GM18517 (cell line): Measurements from ENCODE around the gene FBN3.
"Not testable (repeated sequence)": the region's sequence is repeated elsewhere in the genome, so short reads cannot be mapped to it uniquely, and the experiment has no call there.

ENCODE experiments used
- ATAC-seq: cut with Tn5 transposase; IDR thresholded peaks from one replicate; pipeline ENCODE4 v1.9.1; 2021; ENCODE audit warnings: mild to moderate bottlenecking, moderate library complexity; ENCODE audit not compliant: unreplicated experiment

FBN3 gene

DNA sequence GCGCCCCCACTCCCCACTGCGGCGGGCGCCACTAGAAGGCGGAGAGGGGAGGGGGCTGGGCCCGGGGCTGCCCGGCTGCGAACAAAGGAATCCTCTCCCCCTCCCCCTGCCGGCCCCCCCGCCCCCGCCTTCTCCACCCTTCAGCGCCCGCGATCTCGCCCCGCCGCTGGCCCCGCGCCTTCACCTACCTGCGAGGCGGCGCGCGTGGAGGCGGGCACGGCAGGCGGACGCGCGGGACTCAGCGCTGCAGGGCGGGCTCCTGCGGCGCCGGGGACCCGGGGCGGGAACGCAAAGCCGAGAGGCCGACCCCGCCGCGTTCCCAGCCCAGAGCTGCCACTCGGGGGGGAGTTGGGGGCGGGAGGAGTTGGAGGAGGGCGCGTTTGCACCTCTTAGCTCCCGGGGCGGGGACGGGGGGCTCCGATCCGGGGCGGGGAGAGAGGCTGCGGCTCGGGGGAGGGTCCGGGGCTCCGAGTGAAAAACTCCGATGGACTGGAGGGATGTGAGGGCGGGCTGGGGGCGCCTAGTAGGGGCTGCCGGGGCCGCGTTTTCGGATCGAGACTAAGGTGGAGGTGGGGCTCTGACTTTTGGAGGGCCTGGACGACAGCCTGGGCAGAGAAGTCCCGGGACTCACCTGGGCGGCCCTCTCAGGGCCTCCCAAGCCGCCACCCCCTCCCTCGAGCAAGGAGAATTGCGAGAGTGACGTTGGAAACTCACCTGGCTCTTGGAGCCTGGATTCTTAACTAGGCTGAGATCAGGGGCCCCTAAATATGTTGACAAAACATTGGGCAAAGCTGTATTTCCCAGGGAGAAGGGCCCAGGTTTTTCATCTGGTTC lies at the start of gene FBN3:
Gene FBN3 (minus strand): TSS at position 332 of the 834 bp plus-strand sequence. CDS start 2,112 bp downstream, outside the sequence.
- no peak for ATAC-seq

DNA sequence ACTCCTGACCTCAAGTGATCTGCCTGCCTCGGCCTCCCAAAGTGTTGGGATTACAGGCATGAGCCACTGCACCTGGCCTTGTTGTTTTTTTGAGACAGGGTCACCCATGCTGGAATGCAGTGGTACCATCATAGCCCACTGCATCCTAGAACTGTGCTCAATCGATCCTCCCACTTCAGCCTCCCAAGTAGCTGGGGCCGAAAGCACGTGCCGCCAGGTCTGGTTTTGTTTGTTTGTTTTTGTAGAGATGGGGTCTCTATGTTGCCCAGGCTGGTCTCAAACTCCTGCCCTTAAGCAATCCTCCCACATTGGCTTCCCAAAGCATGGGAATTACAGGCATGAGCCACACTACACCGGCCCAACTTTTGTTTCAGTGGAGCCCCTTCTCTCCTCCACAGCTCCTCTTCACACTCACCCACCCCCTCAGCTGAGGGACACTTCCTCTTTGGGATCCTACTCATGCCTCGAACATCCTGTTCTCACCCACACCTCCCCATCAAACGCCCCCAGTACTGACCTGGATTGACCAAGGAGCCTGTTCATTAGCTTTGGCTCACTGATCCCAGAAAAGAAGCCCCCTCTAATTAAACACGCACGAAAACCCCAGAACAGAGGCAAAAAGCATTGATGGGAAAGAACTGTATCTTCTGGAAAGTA lies 47.0 kb upstream of the FBN3 start:
- ATAC-seq = no peak

DNA sequence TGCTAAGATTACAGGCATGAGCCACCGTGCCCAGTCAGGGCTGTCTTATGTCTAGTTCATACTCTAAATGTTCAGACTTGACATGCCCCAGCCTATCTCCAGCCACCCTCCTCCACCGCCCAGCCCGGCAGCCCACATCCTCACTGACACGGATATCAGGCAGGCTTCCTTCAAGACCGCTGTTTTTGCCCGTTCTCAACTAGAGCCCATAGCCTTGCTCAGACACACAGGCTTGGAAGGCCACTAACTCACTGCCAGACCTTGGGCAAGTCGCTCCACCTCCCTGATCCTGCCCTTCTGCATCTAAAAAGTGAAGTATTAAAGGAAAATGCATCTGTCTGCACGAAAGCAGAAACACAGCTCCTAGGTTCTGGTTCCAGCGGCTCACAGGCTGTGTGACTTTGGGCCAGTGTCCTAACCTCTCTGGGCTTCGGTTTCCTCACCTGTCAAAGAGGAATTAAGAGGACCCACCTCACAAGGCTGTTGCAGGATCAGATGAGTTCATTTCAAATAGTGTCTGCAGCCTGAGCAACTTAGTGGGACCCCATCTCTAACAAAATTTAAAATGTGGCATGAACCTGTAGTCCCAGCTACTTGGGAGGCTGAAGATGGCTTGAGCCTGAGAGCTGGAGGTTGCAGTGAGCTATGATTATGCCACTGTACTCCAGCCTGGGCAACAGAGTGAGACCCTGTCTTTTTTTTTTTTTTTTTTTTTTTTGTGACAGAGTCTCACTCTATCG lies 45.3 kb upstream of the FBN3 start:
- ATAC-seq = no peak

DNA sequence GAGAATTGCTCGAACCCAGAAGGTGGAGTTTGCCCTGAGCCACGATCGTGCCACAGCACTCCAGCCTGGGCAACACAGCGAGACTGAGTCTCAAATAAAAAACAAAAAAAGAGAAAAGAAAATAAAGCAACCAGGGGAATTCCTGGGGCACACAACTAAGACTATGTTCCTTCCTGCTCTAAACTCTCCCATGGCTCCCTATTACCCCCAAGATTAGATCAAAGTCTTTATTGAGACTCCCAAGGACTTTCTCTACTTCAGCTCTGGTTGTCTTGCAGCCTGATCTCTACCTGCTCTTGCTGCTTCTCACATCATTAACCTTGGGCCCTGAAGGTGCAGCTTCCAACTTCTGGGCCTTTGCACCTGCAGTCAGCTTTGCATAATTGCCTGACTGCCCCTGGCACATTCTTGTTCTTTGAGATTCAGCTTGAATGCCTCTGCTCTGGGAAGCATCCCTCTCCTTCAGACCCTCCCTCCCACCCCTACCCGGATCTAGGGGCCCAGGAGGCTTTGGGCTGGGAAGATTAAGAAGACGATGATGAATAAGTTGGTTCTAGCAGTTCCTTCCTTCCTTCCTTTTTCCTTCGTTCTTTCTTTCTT lies 42.9 kb upstream of the FBN3 start:
- no peak for ATAC-seq

DNA sequence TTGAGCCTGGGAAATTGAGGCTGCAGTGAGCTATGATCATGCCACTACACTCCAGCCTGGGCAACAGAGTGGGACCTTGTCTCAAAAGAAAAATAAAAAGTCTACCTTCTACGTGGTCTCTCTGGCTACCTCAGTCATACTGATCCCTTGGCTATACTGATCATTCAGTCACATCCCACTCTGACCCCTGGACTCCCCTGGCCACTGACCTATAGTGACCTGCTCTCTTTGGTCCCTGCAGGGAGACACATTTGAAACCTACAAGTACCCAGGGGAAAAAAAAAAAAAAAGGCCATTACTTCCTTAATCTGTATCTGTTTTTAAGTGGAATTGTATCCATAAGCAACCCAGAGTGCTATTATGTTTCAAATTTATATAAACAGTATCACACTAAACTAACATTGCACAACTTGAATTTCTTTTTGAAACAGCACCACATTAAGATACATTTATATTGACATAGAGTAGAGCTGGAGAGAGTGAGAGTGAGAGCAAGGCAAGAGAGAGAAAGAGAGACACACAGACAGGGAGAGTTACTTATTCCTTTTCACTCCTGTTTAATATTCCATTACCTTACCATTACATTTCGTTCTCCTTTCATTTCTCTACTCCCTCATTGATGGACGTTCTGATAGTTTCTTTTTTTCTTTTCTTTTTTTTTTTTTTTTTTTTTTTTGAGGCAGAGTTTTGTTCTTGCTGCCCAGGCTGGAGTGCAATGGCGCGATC lies 36.1 kb upstream of the FBN3 start:
- ATAC-seq = no peak

DNA sequence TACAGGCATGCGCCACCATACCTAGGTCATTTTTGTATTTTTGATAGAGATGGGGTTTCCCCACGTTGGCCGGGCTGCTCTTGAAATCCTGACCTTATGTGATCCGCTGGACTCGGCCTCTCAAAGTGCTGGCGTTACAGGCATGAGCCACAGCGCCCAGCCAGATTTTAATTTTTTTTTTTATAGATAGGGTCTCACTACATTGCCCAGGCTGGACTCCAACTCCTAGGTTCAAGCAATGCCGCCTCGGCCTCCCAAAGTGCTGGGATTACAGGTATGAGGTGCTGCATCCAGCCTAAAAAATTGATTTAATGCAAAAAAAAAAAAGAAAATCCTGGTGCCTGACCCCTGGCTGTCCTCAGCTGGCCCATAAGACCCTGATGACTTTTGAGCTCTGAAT lies 34.9 kb upstream of the FBN3 start:
- no peak for ATAC-seq

DNA sequence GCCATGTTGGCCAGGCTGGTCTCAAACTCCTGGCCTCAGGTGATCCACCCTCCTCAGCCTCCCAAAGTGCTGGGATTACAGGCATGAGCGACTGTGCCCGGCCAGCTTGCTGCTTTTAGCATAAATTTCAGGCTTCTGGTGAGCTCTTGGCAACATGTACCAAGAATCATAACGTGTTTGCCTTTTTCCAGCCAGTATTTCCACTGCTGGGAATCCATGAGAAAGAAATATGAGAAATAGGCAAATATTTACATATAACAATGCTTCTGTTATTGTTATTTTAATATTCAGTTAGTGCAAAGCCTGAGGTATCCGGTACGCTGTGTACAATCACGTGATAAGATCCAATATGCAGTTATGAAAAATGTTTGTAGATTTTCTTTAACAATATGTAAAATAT lies 30.6 kb upstream of the FBN3 start:
- ATAC-seq = no peak

DNA sequence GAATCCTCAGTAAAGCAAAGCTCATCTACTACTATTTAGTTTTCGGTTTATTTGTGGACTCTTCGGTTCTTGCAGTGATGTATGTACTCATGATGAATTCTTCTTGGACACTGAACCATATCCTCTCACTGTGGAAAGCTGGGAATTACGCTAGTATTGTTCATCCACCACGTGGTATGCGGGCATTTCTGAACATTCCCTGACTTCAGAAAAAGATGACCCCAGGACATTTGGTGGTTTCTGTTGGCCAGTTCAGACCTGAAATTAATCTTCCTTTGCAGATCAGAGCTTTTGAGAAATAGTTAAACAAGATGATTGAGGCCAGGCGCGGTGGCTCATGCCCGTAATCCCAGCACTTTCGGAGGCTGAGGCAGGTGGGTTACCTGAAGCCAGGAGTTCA lies 25.3 kb upstream of the FBN3 start:
- ATAC-seq = no peak

DNA sequence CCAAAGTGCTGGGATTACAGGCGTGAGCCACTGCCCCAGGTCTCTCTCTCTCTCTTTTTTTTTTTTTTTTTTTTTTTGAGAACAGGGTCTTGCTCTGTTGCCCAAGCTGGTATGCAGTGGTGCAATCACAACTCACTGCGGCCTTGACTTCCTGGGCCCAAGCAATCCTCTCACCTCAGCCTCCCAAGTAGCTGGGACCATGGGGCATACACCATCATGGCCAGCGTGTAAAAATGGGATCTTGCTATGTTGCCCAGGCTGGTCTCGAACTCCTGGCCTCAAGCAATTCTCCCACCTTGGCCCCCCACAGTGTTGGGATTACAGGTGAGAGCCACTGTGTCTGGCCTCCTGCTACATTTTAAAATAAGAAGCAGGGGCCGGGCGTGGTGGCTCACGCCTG lies 19.1 kb upstream of the FBN3 start:
- ATAC-seq = no peak

DNA sequence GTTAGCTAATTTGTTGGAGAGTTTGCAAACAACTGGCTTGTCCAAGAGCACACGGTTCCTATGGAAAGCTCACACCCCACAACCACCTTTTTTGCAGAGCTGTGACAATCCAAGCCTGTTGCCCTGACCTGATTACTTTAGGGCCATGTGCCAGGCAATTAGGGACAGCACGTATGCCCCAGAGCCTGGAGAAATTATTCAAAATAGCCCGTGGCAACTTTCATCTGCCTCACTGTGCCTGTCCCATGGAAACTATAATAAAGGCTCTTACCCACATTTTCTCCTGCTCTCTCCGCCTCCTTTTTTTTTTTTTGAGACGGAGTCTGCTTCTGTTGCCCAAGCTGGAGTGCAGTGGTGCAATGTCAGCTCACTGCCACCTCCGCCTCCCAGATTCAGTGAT lies 18.6 kb upstream of the FBN3 start:
- no peak for ATAC-seq

DNA sequence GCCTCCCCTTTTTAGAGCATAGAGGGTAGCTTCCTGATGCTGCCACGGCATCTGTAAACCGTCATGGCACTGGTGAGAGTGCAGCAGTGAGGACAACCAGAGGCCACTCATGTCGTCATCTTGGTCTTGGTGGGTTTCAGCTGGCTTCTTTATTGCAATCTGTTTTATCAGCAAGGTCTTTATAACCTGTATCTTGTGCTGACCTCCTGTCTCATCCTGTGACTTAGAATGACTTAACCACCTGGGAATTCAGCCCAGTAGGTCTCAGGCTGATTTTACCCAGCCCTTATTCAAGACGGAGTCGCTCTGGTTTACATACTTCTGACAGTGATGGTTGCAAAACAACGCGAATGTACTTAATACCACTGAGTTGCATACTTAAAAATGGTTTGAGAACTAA lies 14.4 kb upstream of the FBN3 start:
- ATAC-seq = no peak

DNA sequence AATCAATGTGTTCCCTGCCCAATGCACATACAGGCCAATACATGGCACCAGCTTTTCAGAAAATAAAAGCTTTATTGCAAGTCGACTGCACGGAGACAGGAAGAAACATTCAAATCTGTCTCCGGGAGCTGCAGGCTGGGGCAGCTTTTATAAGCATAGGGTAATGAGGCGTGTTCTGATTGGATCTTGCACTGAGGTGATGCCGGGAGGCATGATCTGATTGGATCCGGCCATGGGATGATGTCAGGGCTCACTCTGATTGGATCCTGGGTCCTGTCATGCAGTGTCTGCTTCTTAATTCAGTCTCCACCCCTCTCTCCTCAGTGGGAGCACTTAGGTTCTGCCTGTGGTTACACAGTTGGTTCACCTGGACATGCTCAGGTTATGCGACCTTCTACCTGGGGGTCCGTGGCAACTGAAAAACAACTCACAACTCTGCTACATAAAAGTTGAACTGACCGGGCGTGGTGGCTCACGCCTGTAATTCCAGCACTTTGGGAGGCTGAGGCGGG lies 11.8 kb upstream of the FBN3 start:
- no peak for ATAC-seq

DNA sequence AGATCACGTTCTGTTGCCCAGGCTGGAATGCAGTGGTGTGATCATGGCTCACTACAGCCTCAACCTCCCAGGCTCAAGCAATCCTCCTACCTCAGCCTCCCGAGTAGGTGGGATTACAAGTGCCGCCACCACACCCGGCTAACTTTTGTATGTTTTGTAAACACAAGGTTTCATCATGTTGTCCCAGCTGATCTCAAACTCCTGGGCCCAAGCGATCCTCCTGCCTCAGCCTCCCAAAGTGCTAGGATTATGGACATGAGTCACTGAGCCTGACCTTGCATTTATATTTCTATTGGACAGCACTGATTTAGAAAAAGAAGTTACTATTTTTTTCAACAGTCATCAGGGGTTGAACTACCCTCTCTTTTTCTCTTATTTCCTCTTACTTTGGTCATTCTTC lies 9.9 kb upstream of the FBN3 start:
- ATAC-seq = not testable (repeated sequence)

DNA sequence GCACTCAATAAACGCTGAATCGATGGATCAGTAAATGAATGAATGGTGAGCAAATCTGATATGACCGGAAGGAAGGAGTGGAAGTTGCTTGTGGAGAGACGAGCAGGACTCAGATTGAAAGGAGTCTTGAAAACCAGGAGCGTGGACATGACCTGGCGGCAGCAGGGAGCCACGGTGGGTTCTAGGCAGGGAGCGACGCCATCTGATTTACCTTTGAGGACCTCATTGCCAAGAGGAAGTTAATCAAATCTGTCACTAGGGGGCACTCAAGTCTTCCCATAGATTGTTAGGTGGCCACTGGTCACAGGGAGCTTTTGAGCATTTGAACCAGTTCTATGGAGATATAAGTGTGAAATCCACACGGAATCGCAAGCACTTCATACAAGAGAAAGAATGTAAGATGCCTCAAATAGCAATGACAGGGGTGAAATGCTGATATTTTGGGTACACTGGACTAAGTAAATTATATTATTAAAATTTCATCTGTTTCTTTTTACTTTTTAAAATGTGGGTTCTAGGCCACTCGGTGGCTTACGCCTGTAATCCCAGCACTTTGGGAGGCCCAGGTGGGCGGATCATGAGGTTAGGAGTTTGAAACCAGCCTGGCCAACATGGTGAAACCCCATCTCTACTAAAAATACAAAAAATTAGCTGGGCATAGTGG lies 9.2 kb upstream of the FBN3 start:
- ATAC-seq = no peak

DNA sequence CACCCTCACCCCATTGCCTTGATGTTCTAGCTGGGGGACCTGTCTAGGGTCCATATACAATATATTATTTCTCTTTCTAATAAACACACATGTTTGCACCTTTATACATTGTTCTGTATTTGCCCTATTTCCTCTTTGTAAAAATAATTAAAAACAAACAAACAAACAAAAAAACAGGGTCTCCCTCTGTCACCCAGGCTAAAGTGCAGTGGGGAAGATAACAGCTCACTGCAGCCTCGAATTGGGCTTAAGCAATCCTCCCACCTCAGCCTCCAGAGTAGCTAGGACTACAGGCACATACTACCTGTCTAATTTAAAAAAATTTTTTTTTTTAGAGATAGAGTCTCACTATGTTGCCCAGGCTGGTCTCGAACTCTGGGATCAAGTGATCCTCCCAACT lies 5.9 kb upstream of the FBN3 start:
- no peak for ATAC-seq

DNA sequence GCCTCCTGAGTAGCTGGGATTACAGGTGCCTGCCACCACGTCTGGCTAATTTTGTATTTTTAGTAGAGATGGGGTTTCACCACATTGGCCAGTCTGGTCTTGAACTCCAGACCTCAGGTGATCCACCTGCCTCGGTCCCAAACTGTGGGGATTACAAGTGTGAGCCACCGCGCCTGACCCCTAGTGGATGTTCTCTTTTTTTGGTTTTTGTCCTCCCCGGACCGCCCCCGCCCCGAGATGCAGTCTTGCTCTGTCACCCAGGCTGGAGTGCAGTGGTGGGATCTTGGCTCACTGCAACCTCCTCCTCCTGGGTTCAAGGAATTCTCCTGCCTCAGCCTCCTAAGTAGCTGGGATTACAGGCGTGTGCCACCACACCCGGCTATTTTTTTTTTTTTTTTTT lies 4.6 kb upstream of the FBN3 start:
- ATAC-seq = not testable (repeated sequence)

DNA sequence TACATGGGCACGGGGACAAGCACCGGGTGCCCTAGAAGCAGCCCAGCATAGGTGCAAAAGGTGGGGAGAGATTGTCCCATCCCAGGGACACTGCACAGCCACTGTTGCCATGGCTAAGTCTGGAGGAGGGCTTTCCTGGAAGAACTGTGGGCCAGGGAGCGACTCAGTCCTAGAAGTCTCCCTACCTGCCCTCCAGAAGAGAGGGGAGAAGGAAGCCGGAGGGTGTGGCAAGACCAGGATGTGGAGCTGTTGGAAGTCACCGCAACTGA lies 2.3 kb upstream of the FBN3 start:
- ATAC-seq = no peak

DNA sequence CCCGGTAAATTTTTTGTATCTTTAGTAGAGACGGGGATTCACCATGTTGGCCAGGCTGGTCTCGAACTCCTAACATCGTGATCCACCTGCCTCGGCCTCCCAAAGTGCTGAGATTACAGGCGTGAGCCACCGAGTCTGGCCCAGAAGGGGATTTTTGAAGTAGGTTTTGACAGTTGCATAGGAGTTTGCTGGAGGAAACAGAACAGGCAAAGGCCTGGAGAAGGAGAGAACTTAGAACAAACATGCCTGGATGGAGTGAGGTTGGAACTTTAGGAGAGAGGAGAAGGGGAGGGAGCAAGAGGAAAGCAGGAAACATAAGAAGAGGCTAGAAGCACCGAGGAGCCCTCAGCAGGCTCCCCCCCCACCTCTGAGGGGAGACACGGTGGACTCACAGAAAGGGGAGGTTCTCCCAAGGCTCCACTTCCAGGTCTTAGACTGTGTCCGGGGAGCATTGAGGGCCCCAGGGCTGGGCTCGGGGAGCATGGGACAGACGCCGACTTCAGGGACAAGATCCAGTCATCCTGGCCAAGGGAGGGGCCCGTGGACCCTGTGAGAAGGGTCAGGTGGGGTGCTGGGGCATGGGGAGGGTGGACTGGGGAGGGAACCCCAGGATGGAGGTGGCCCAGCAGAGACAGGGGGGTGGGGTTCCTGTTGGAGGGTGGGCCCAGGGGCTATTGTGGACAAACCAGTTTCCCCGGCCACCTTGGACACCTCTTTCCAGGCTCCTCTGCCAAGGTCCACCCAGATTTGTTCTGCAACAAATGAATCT lies 1.8 kb upstream of the FBN3 start:
- no peak for ATAC-seq

DNA sequence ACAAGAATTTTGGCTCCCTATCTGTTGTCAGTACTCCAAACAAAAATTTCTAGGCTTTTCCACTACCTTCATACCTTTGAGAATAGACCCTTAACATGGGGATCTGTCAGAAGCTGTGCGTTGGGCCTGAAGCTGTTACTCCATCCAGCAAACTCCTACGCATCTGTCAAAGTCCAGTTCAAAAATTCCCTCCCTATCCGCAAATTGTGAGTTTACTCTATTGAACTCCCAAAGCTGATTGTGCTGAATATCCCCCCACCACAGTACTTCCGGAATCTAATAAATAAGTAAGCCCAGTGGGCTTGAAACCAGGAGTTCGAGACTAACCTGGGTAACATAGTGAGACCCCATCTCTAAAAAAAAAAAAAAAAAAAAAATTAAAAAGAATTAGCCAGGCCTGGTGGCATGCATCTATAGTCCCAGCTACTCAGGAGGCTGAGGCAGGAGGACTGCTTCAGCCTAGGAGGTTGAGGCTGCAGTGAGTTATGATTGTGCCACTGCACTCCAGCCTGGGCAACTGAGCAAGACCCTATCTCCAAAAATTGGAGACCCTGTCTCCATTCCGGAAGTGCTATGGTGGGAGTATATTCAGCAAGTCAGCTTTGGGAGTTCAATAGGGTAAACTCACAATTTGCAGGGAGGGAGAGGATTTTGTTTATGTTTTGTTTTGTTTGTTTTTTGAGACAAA lies 930 bp upstream of the FBN3 start:
- ATAC-seq = no peak
